Keratinocyte (primary cell): ENCODE measurements around the gene PIGC. TPM values are rescaled to one million over a fixed set of nuclear protein-coding genes. Genes with fewer than 3 reads are reported as not detected.

Source experiments
- DNase-seq: peaks from one replicate; pipeline ENCODE4 v3.0.0-alpha.2; 2011; ENCODE audit warnings: low read depth, missing footprints, low spot score
- FAIRE-seq: peaks from 2 replicates; lab custom pipeline; 2011; peaks lifted over from hg19 to GRCh38; lab: Jason Lieb, UNC
- H2AFZ ChIP-seq: 2 replicates; pipeline ENCODE4 v1.6.0; 2012; ENCODE audit warnings: low read length, control low read depth, inconsistent platforms; ENCODE audit not compliant: control insufficient read depth
- H3K27ac ChIP-seq: 2 replicates; pipeline ENCODE4 v1.5.1; 2011; ENCODE audit warnings: low read length; ENCODE audit not compliant: control insufficient read depth, insufficient read depth
- H3K27me3 ChIP-seq: 3 replicates; pipeline ENCODE4 v1.6.0; 2011; ENCODE audit warnings: low read length; ENCODE audit not compliant: control insufficient read depth, insufficient read depth; ENCODE audit errors: extremely low read depth
- H3K36me3 ChIP-seq, 2 experiments: 2 replicates in 1 of 2; 3 replicates in 1 of 2; pipeline ENCODE4 v1.5.1; 2011; ENCODE audit warnings: low read length in 2 of 2, mild to moderate bottlenecking in 1 of 2; ENCODE audit not compliant: control insufficient read depth in 2 of 2, insufficient read depth in 2 of 2; ENCODE audit errors: extremely low read depth in 1 of 2
- H3K4me1 ChIP-seq: 3 replicates; pipeline ENCODE4 v1.5.1; 2011; ENCODE audit warnings: low read length; ENCODE audit not compliant: control insufficient read depth, insufficient read depth; ENCODE audit errors: extremely low read depth
- H3K4me2 ChIP-seq: 3 replicates; pipeline ENCODE4 v1.6.0; 2011; ENCODE audit warnings: low read depth, low read length; ENCODE audit not compliant: control insufficient read depth, insufficient read depth; ENCODE audit errors: extremely low read depth
- H3K4me3 ChIP-seq, 3 experiments: fragments of 200-600 bp in 1 of 3; sonication (generic) in 1 of 3; 2 replicates in 2 of 3; 3 replicates in 1 of 3; pipeline ENCODE4 v1.5.1; 2011 to 2016; ENCODE audit warnings: low read length in 3 of 3, mild to moderate bottlenecking in 3 of 3, control low read depth in 2 of 3, inconsistent platforms in 1 of 3, low read depth in 1 of 3, mixed read lengths in 1 of 3, mixed run types in 1 of 3, moderate library complexity in 1 of 3; ENCODE audit not compliant: control insufficient read depth in 2 of 3, insufficient read depth in 2 of 3; ENCODE audit errors: extremely low read depth in 1 of 3
- H3K79me2 ChIP-seq: 2 replicates; pipeline ENCODE4 v1.6.0; 2012; ENCODE audit warnings: low read length; ENCODE audit not compliant: control insufficient read depth, insufficient read depth
- H3K9ac ChIP-seq: 3 replicates; pipeline ENCODE4 v1.6.0; 2011; ENCODE audit warnings: low read length; ENCODE audit not compliant: control insufficient read depth, insufficient read depth; ENCODE audit errors: extremely low read depth
- H3K9me1 ChIP-seq: 3 replicates; pipeline ENCODE4 v1.6.0; 2011; ENCODE audit warnings: low read length; ENCODE audit not compliant: control insufficient read depth, insufficient read depth; ENCODE audit errors: extremely low read depth
- H3K9me3 ChIP-seq: 2 replicates; pipeline ENCODE4 v1.5.1; 2012; ENCODE audit warnings: low read depth, low read length; ENCODE audit not compliant: control insufficient read depth
- H4K20me1 ChIP-seq: 3 replicates; pipeline ENCODE4 v1.6.0; 2011; ENCODE audit warnings: low read length; ENCODE audit not compliant: control insufficient read depth, insufficient read depth; ENCODE audit errors: extremely low read depth
- CTCF ChIP-seq, 3 experiments: IDR thresholded peaks in 1 of 3; conservative IDR thresholded peaks in 1 of 3; optimal IDR thresholded peaks in 1 of 3; 2 replicates in 2 of 3; 3 replicates in 1 of 3; pipeline versions ENCODE3 to v1.5.1; 2011; ENCODE audit warnings: low read length in 3 of 3, mild to moderate bottlenecking in 3 of 3, moderate library complexity in 2 of 3, control low read depth in 1 of 3, inconsistent platforms in 1 of 3; ENCODE audit not compliant: insufficient read depth in 2 of 3; ENCODE audit errors: extremely low read depth in 1 of 3
- EZH2 ChIP-seq: IDR thresholded peaks from one replicate; pipeline ENCODE4 v1.6.1; 2012; ENCODE audit warnings: inconsistent platforms, mild to moderate bottlenecking, low read length, moderate library complexity
- dilution Hi-C: fragments of 300-500 bp; cut with MboI; formaldehyde crosslinking; loops from one replicate; pipeline ENCODE4 v1.7.0; 2020; ENCODE audit warnings: low sequenced_read_pairs; ENCODE audit not compliant: extremely low pct_ligation_motif_present
- polyA plus RNA-seq, 5 experiments: library from polyadenylated mRNA; depleted of rRNA in 3 of 5; stranded (reverse) in 3 of 5; stranded (forward) in 1 of 5; unstranded in 1 of 5; fragments of >200 nt; gene quantifications; 1 replicate in 1 of 5; 2 replicates in 3 of 5; 3 replicates in 1 of 5; pipeline versions ENCODE4 v1.2.1 to v1.2.3, GENCODE V29; 2011 to 2012; ENCODE audit warnings: missing spikeins in 2 of 5, low read depth in 1 of 5, low replicate concordance in 1 of 5

PIGC gene
- polyA plus RNA-seq, 1 donor (not counting 4 experiments of a cell fraction or from before 2014, with no cell fraction given): 21.6 TPM

DNA sequence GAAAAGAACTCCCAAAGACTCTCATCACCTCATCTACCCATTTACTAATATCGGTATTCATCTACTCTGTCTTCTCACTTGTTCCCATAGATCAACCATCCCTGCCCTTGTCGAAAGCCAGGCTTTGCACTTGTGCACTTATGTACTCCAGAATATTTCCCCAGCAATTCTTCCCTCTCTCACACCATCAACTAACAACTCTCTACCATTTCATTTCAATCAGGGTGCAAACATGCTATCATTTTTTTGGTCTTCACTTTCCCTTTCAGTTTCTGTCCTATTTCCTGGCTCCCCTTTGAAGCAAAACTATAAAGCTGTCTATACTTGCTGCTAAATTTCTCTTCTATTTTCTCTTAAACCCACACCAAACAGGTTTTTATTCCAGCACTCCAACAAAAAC, 16.7 kb downstream of the PIGC start:
- H3K27me3 ChIP-seq: no peaks in the 10 kb centered on the region
- H3K9ac ChIP-seq: no peak overlapping the region
- TF ChIP-seq CTCF (optimal IDR thresholded peaks at IDR 0.05 in 1 of 3, IDR thresholded peaks at IDR 0.05 in 1 of 3, conservative IDR thresholded peaks at IDR 0.05 in 1 of 3; ENCODE audit: extremely low read depth in 1 of 3, insufficient read depth in 2 of 3, low read length in 3 of 3) (no peak), EZH2 (no peak)
- H3K9me3 ChIP-seq: no peaks in the 10 kb centered on the region
- no peaks in the 10 kb centered on the region for H3K9me1 ChIP-seq
- H2AFZ ChIP-seq: no peak overlapping the region
- H3K4me1 ChIP-seq: peaks cover 14% of the 10 kb centered on the region
- H3K27ac ChIP-seq: no peak overlapping the region
- dilution Hi-C loops: no loop called here
- H3K79me2 ChIP-seq: no peaks in the 10 kb centered on the region
- DNase-seq: no peak
- H3K36me3 ChIP-seq: no peaks in the 10 kb centered on the region
- FAIRE-seq: no peak
- no peaks in the 10 kb centered on the region for H4K20me1 ChIP-seq
- H3K4me2 ChIP-seq: no peak overlapping the region
- H3K4me3 ChIP-seq: no peak overlapping the region

- H3K4me3 ChIP-seq: no peak overlapping the region
- no peaks in the 10 kb centered on the region for H3K36me3 ChIP-seq
- H4K20me1 ChIP-seq: no peaks in the 10 kb centered on the region
- no peak overlapping the region for H3K27ac ChIP-seq
- H3K9me3 ChIP-seq: no peaks in the 10 kb centered on the region
- FAIRE-seq: no peak
- no peak for TF ChIP-seq EZH2
- no peak for TF ChIP-seq CTCF (optimal IDR thresholded peaks at IDR 0.05 in 1 of 3, IDR thresholded peaks at IDR 0.05 in 1 of 3, conservative IDR thresholded peaks at IDR 0.05 in 1 of 3; ENCODE audit: extremely low read depth in 1 of 3, insufficient read depth in 2 of 3, low read length in 3 of 3)
- H2AFZ ChIP-seq: no peak overlapping the region
- dilution Hi-C loops: no loop called here
- no peaks in the 10 kb centered on the region for H3K79me2 ChIP-seq
- H3K9ac ChIP-seq: no peak overlapping the region
- H3K9me1 ChIP-seq: no peaks in the 10 kb centered on the region
- peaks cover 5% of the 10 kb centered on the region for H3K4me1 ChIP-seq
- H3K4me2 ChIP-seq: no peak overlapping the region
- DNase-seq: no peak
- H3K27me3 ChIP-seq: no peaks in the 10 kb centered on the region
These were observed 18.5 kb downstream of the PIGC start for GRCh38 chr1:172425339-172425738.
